Stimulated activated CD8-positive, alpha-beta memory T cell treated with anti-CD3 and anti-CD28 coated beads, Interleukin-15, amount 100 ng/mL, for 1 hour (primary cell): ENCODE results near the gene ACOT2.
"Not testable (repeated sequence)": the region's sequence is repeated elsewhere in the genome, so short reads cannot be mapped to it uniquely, and the experiment has no call there.

Experiments
- DNase-seq: peaks from one replicate; pipeline ENCODE4 v3.0.0-alpha.2; 2020; ENCODE audit warnings: low read depth

Gene ACOT2

GRCh38 chr14:73569185-73569958, at the start of gene ACOT2:
TSS of gene ACOT2 (plus strand) at chr14:73569213. CDS start at chr14:73569241, 28 bp downstream.
- DNase-seq: peak; percentile 50

GRCh38 chr14:73521229-73521628, 47.8 kb upstream of the ACOT2 start:
- DNase-seq: no peak

- DNase-seq: no peak
Measured at GRCh38 chr14:73524493-73524892, 44.5 kb upstream of the ACOT2 start.

- DNase-seq: no peak
Measured at GRCh38 chr14:73526036-73526984, 42.7 kb upstream of the ACOT2 start.

GRCh38 chr14:73529356-73529755, 39.7 kb upstream of the ACOT2 start:
- DNase-seq: not testable (repeated sequence)

- not testable (repeated sequence) for DNase-seq
Measured at GRCh38 chr14:73531971-73532370, 37.0 kb upstream of the ACOT2 start.

GRCh38 chr14:73537244-73538045, 31.6 kb upstream of the ACOT2 start:
- not testable (repeated sequence) for DNase-seq

- DNase-seq: peak; percentile 13
Measured at GRCh38 chr14:73539017-73539416, 30.0 kb upstream of the ACOT2 start.

GRCh38 chr14:73542961-73543360, 26.1 kb upstream of the ACOT2 start:
- not testable (repeated sequence) for DNase-seq

GRCh38 chr14:73545353-73545752, 23.7 kb upstream of the ACOT2 start:
- not testable (repeated sequence) for DNase-seq

- not testable (repeated sequence) for DNase-seq
Measured at GRCh38 chr14:73549097-73549496, 19.9 kb upstream of the ACOT2 start.

- DNase-seq: not testable (repeated sequence)
Measured at GRCh38 chr14:73549889-73550524, 19.0 kb upstream of the ACOT2 start.

GRCh38 chr14:73553845-73554244, 15.2 kb upstream of the ACOT2 start:
- DNase-seq: no peak

GRCh38 chr14:73557201-73557600, 11.8 kb upstream of the ACOT2 start:
- DNase-seq: not testable (repeated sequence)

- DNase-seq: not testable (repeated sequence)
Measured at GRCh38 chr14:73558238-73558637, 10.8 kb upstream of the ACOT2 start.

GRCh38 chr14:73562256-73562655, 6.8 kb upstream of the ACOT2 start:
- DNase-seq: not testable (repeated sequence)

GRCh38 chr14:73562696-73563095, 6.3 kb upstream of the ACOT2 start:
- not testable (repeated sequence) for DNase-seq

- not testable (repeated sequence) for DNase-seq
Measured at GRCh38 chr14:73566431-73566830, 2.6 kb upstream of the ACOT2 start.

GRCh38 chr14:73566935-73567334, 2.1 kb upstream of the ACOT2 start:
- DNase-seq: not testable (repeated sequence)

- no peak for DNase-seq
Measured at GRCh38 chr14:73567358-73567757, 1.7 kb upstream of the ACOT2 start.
